Breast epithelium (tissue), 4 donors: ENCODE data around the gene TRIM31. TPM values are rescaled to one million over a fixed set of nuclear protein-coding genes. Genes with fewer than 3 reads are reported as not detected.
A peak's percentile ranks its signal among the peaks of the same experiment; 100 is the strongest.

ENCODE experiments used
- DNase-seq, 2 donors: peaks; one replicate each; pipeline ENCODE4 v3.0.0-alpha.2; 2019; ENCODE audit warnings: low spot score in 2 of 2
- H3K27ac ChIP-seq, 2 donors: fragments of 200-600 bp; sonication (generic) in 1 of 2; one replicate each; pipeline ENCODE4 v1.5.1; 2016 to 2019; ENCODE audit warnings: mild to moderate bottlenecking in 1 of 2
- H3K27me3 ChIP-seq, 2 donors: fragments of 200-600 bp; sonication (generic) in 1 of 2; one replicate each; pipeline versions ENCODE4 v1.5.1 to v1.6.0; 2017 to 2019; ENCODE audit warnings: control low read depth in 1 of 2, mild to moderate bottlenecking in 1 of 2
- H3K36me3 ChIP-seq: fragments of 200-600 bp; one replicate; pipeline ENCODE4 v1.5.1; 2019
- H3K4me1 ChIP-seq, 2 donors: fragments of 200-600 bp; sonication (generic); one replicate each; pipeline ENCODE4 v1.5.1; 2016 to 2019; ENCODE audit warnings: control low read depth in 1 of 2
- H3K4me3 ChIP-seq, 3 donors: fragments of 200-600 bp; sonication (generic); 1 replicate in 2 of 3; 2 replicates in 1 of 3; pipeline ENCODE4 v1.5.1; 2016 to 2019; ENCODE audit warnings: mild to moderate bottlenecking in 3 of 3, moderate library complexity in 2 of 3
- H3K9me3 ChIP-seq, 2 donors: fragments of 200-600 bp; sonication (generic) in 1 of 2; one replicate each; pipeline ENCODE4 v1.5.1; 2016 to 2019; ENCODE audit warnings: control low read depth in 1 of 2
- CTCF ChIP-seq, 3 donors: fragments of 450-650 bp; IDR thresholded peaks; one replicate each; pipeline ENCODE4 v1.5.1; 2016 to 2017; ENCODE audit warnings: antibody characterized with exemption in 3 of 3, mild to moderate bottlenecking in 3 of 3, moderate library complexity in 3 of 3
- POLR2A ChIP-seq: fragments of 450-650 bp; IDR thresholded peaks from one replicate; pipeline ENCODE4 v1.6.1; 2016; ENCODE audit warnings: antibody characterized with exemption, mild to moderate bottlenecking, moderate library complexity
- POLR2AphosphoS5 ChIP-seq, 3 donors: sonication (generic); formaldehyde crosslinking; IDR thresholded peaks; one replicate each; pipeline ENCODE4 v1.6.1; 2017; ENCODE audit warnings: antibody characterized with exemption in 3 of 3
- intact Hi-C: fragments of 100-400 bp; cut with DNase I; formaldehyde crosslinking; loops from one replicate; pipeline ENCODE4 v1.15.1; 2023; ENCODE audit warnings: low total_unique reads
- total RNA-seq, 3 donors: library from RNA; depleted of rRNA; stranded (reverse); fragments of >200 nt; gene quantifications; one replicate each; pipeline ENCODE4 v1.1.0, GENCODE V29; 2016

TRIM31 gene
- total RNA-seq, 3 donors from 2014 or later: 3.3 TPM; not detected in 2

- peak within 1 kb of the TSS; percentile 8 to 82 (median 72) for H3K4me3 ChIP-seq
- intact Hi-C loops: no loop called here
Observed at GRCh38 chr6:30075094-30075789, 37.6 kb downstream of the TRIM31 start, which contains the start of gene RNF39. Gene RNF39, minus strand, starts transcription at chr6:30075769. Its CDS starts 184 bp downstream, at chr6:30075585.

DNA sequence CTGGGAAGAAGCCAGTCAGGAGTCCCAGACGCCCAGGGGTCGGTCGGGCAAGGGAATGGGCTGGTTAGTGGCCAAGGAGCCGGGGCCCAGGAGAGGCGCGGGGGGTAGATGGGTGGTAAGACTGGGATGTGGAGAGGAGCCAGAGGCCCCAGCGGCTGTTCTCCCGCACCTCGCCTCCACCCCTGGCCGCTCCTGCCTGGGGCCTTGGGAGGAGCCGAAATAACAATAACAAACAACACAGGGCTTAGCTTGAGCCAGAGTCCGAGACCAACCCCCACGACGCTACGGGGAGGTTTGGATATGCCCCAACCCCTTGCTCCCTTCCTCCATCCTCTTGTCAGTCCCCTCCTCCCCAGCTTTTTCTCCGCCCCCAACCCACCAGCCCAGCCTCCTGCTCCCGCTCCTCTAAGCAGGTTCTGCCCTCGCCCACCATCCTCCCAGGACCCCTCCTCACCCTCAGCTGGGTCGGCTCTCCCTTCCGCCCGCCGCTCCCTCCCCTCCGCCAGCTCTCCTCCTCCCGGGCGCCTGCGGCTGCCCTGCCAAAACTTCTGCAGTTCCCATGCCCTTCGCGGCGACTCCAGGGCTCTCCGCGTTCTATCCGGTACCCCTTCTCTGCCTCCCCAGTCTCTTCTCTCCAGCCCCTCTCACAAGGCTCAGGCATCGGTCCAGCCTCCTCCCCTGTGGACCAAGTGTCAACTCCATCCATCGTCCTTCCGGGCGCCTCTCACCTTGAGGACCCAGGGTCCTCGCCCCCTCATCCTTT is 38.4 kb downstream of the TRIM31 start:
- Histone ChIP-seq H3K27ac (peak overlapping the region; percentile 95 to 96), H3K27me3 (no peaks in the 10 kb centered on the region), H3K4me3 (peak overlapping the region; percentile 8 to 82 (median 72)), H3K9me3 (no peaks in the 10 kb centered on the region), H3K4me1 (no peaks in the 10 kb centered on the region), H3K36me3 (no peaks in the 10 kb centered on the region)
- TF ChIP-seq POLR2AphosphoS5 (IDR thresholded peaks at IDR 0.05) (no peak), POLR2A (peak; percentile 9)
- peak; percentile 69 to 77 for DNase-seq
- intact Hi-C loops: no loop called here

More at GRCh38 chr6:30075094-30075789, 37.6 kb downstream of the TRIM31 start, which contains the start of gene RNF39:
- Histone ChIP-seq H3K27ac (peak within 1 kb of the TSS; percentile 95 to 96), H3K36me3 (no peaks in the 10 kb centered on the region), H3K27me3 (no peaks in the 10 kb centered on the region), H3K9me3 (no peaks in the 10 kb centered on the region), H3K4me1 (no peaks in the 10 kb centered on the region)
- TF ChIP-seq POLR2AphosphoS5 (IDR thresholded peaks at IDR 0.05) (peak in 1 of 3 donors; percentile 96), POLR2A (peak; percentile 90), CTCF (IDR thresholded peaks at IDR 0.05) (no peak)
- DNase-seq: no peak

GRCh38 chr6:30073489-30074235 is 39.2 kb downstream of the TRIM31 start:
- H3K27ac ChIP-seq: peak overlapping the region; percentile 95 to 96

GRCh38 chr6:30071858-30072257 is 41.0 kb downstream of the TRIM31 start:
- Histone ChIP-seq H3K4me1 (peaks cover 3 to 7% of the 10 kb centered on the region in 2 donors), H3K9me3 (no peaks in the 10 kb centered on the region), H3K4me3 (no peak overlapping the region), H3K27me3 (no peaks in the 10 kb centered on the region), H3K27ac (no peak overlapping the region), H3K36me3 (no peaks in the 10 kb centered on the region)
- no peak for DNase-seq
- no peak for TF ChIP-seq POLR2A
- no peak for TF ChIP-seq POLR2AphosphoS5 (IDR thresholded peaks at IDR 0.05)
- no peak for TF ChIP-seq CTCF (IDR thresholded peaks at IDR 0.05)
- intact Hi-C loops: no loop called here

More at GRCh38 chr6:30073489-30074235, 39.2 kb downstream of the TRIM31 start:
- Histone ChIP-seq H3K4me3 (peak overlapping the region in 2 of 3 donors; percentile 72 to 82), H3K27me3 (no peaks in the 10 kb centered on the region), H3K9me3 (no peaks in the 10 kb centered on the region), H3K36me3 (no peaks in the 10 kb centered on the region), H3K4me1 (no peaks in the 10 kb centered on the region)
- no peak for TF ChIP-seq CTCF (IDR thresholded peaks at IDR 0.05)
- TF ChIP-seq POLR2A: no peak
- TF ChIP-seq POLR2AphosphoS5 (IDR thresholded peaks at IDR 0.05): no peak
- no peak for DNase-seq
- intact Hi-C loops: no loop called here

- DNase-seq: no peak
- intact Hi-C loops: no loop called here
- H3K27ac ChIP-seq: no peak overlapping the region
- TF ChIP-seq CTCF (IDR thresholded peaks at IDR 0.05) (no peak), POLR2AphosphoS5 (IDR thresholded peaks at IDR 0.05) (no peak), POLR2A (no peak)
- H3K9me3 ChIP-seq: no peaks in the 10 kb centered on the region
- H3K27me3 ChIP-seq: no peaks in the 10 kb centered on the region
- no peaks in the 10 kb centered on the region for H3K36me3 ChIP-seq
- H3K4me3 ChIP-seq: peak overlapping the region in 1 of 3 donors; percentile 12
- peaks cover 3 to 7% of the 10 kb centered on the region in 2 donors for H3K4me1 ChIP-seq
Observed at GRCh38 chr6:30071081-30071818, 41.6 kb downstream of the TRIM31 start.
